ENCODE results near the gene NFAM1.

- TF ChIP-seq POLR2A (IDR thresholded peaks at IDR 0.05; ENCODE audit: low read depth, low read length) (no peak), SPI1 (IDR thresholded peaks at IDR 0.05; ENCODE audit: low read depth, low read length) (no peak), POLR2AphosphoS5 (IDR thresholded peaks at IDR 0.05; ENCODE audit: low read depth, low read length) (no peak), TAF1 (IDR thresholded peaks at IDR 0.05; ENCODE audit: low read depth, low read length) (no peak)
Measured at GRCh38 chr22:42433754-42434682, 1.8 kb upstream of the NFAM1 start.
